SK-N-SH treated with all-trans-retinoic acid at 6 μM for 48 hours (cell line): ENCODE results near the gene EFCAB7.

Experiments used
- ATAC-seq: fragments of 200-7000 bp; cut with Tn5 transposase; 3 replicates; pipeline ENCODE4 v1.9.1; 2020; ENCODE audit warnings: mild to moderate bottlenecking, moderate library complexity
- CSDC2 ChIP-seq: fragments of 250-450 bp; sonication (Bioruptor Pico); IDR thresholded peaks from 2 replicates; pipeline ENCODE4 v1.5.0; 2020; ENCODE audit warnings: mild to moderate bottlenecking, moderate library complexity
- ISL1 ChIP-seq: fragments of 250-450 bp; sonication (Bioruptor Pico); IDR thresholded peaks from 2 replicates; pipeline ENCODE4 v2.1.2; 2022; ENCODE audit warnings: mild to moderate bottlenecking, moderate library complexity
- OSR1 ChIP-seq: fragments of 250-450 bp; sonication (Bioruptor Pico); IDR thresholded peaks from 2 replicates; pipeline ENCODE4 v1.8.0; 2022; ENCODE audit warnings: moderate library complexity, mild to moderate bottlenecking, inconsistent platforms
- SNAI2 ChIP-seq: fragments of 250-450 bp; sonication (Bioruptor Pico); IDR thresholded peaks from 2 replicates; pipeline ENCODE4 v1.5.0; 2020; ENCODE audit warnings: mild to moderate bottlenecking, moderate library complexity
- TOX ChIP-seq: fragments of 250-450 bp; sonication (Bioruptor Pico); IDR thresholded peaks from 2 replicates; pipeline ENCODE4 v1.8.0; 2021; ENCODE audit warnings: mild to moderate bottlenecking, moderate library complexity, borderline replicate concordance
- ZC3H10 ChIP-seq: fragments of 250-450 bp; sonication (Bioruptor Pico); IDR thresholded peaks from 2 replicates; pipeline ENCODE4 v1.5.1; 2021; ENCODE audit warnings: mild to moderate bottlenecking, moderate library complexity
- ZFP3 ChIP-seq: fragments of 250-450 bp; sonication (Bioruptor Pico); IDR thresholded peaks from 2 replicates; pipeline ENCODE4 v1.5.0; 2020; ENCODE audit warnings: mild to moderate bottlenecking, moderate library complexity
- ZNF70 ChIP-seq: fragments of 450-650 bp; formaldehyde crosslinking; IDR thresholded peaks from 2 replicates; pipeline ENCODE4 v1.5.0; 2020; ENCODE audit warnings: mild to moderate bottlenecking, moderate library complexity
- ZNF8 ChIP-seq: fragments of 450-650 bp; formaldehyde crosslinking; IDR thresholded peaks from 2 replicates; pipeline ENCODE4 v1.5.0; 2020; ENCODE audit warnings: mild to moderate bottlenecking, moderate library complexity
- TF ChIP-seq, protein P1 (sequence below): fragments of 250-450 bp; sonication (Bioruptor Pico); IDR thresholded peaks from 2 replicates; pipeline ENCODE4 v1.5.1; 2020; ENCODE audit warnings: low read depth, mild to moderate bottlenecking, moderate library complexity
- TF ChIP-seq, protein P2 (sequence below): fragments of 250-450 bp; sonication (Bioruptor Pico); IDR thresholded peaks from 2 replicates; pipeline ENCODE4 v1.8.0; 2021; ENCODE audit warnings: low read depth, mild to moderate bottlenecking, moderate library complexity, borderline replicate concordance
- TF ChIP-seq, protein P3 (sequence below): fragments of 250-450 bp; sonication (Bioruptor Pico); IDR thresholded peaks from 2 replicates; pipeline ENCODE4 v1.5.0; 2020; ENCODE audit warnings: mild to moderate bottlenecking, moderate library complexity
- TF ChIP-seq, protein P4 (sequence below): fragments of 250-450 bp; sonication (Bioruptor Pico); IDR thresholded peaks from 2 replicates; pipeline ENCODE4 v1.5.1; 2021; ENCODE audit warnings: mild to moderate bottlenecking, moderate library complexity
- TF ChIP-seq, protein P5 (sequence below): fragments of 250-450 bp; sonication (Bioruptor Pico); IDR thresholded peaks from 2 replicates; pipeline ENCODE4 v1.8.0; 2020; ENCODE audit warnings: mild to moderate bottlenecking, moderate library complexity, borderline replicate concordance

Gene EFCAB7, protein sequence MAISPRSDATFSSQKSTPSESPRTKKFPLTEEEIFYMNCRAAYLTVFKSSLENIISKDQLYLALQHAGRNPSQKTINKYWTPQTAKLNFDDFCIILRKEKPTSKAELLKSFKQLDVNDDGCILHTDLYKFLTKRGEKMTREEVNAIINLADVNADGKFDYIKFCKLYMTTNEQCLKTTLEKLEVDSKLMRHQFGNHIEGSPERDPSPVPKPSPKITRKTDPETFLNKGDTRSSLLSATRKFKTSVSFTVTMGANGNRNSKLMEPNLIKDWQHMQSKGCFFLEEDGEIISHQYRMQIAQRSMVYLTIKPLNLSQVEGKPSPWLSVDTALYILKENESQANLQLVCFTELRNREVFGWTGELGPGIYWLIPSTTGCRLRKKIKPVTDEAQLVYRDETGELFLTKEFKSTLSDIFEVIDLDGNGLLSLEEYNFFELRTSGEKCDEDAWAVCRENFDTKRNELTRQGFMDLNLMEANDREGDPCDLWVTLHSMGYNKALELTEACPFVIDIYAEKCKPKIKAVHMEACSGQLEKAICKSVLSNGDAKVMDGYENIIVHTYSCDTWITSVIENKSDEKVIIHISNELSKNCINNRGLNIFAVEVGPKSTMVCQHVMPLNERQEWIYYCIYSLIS

DNA sequence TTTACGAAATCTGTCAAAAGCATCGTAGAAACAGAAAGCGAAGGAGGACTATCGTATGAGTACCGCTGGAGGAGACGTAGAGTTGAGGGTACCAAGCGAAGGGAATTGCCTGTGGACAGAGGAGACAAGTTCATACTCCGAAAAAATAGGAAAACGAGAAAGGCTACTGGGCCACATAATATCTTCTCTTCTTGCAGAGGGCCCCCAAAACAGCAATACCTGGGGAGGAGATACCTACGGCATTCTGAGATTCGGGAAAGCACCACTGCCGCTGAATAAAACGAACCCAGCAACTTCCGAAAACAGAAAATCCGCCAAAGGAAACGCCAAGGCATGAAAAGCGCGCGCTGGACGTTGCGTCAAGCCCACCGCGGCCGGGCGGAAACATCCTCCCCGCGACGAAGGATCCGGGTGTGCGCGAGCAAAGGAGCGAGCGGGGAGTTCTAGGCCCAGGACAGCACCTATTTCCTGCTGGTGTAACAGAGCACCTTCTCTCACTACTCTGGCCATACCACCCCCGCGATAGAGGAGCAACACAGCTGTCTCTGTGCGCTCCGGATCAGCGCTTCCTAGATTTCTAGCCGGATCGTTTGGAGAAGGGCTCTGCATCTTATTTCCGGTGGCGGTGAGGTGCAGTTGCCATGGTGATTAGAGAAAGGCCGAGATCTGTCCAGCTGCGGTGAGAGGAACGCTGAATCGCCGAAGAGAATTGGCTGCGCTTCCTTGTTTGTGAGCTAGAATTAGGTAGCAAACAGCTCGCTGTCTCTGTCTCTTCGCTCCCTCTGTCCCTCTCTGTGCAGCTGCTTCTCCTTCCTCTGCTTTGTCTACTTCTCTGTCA, at the start of gene EFCAB7, which contains the start of gene ITGB3BP:
TSS of gene EFCAB7 (plus strand) at position 635 of the 838 bp plus-strand sequence. CDS start 2,048 bp downstream, outside the sequence.
TSS of gene ITGB3BP (minus strand) at position 335 of the 838 bp plus-strand sequence. CDS start at position 243, 92 bp downstream.
- ATAC-seq, result peak; percentile 94
- peak; percentile 76 for TF ChIP-seq ZNF8 (CRISPR knock-in tag)
- TF ChIP-seq ZFP3 (CRISPR knock-in tag), result peak; percentile 67; the same call in 1 of the 2 replicates
- TF ChIP-seq, protein P1, sequence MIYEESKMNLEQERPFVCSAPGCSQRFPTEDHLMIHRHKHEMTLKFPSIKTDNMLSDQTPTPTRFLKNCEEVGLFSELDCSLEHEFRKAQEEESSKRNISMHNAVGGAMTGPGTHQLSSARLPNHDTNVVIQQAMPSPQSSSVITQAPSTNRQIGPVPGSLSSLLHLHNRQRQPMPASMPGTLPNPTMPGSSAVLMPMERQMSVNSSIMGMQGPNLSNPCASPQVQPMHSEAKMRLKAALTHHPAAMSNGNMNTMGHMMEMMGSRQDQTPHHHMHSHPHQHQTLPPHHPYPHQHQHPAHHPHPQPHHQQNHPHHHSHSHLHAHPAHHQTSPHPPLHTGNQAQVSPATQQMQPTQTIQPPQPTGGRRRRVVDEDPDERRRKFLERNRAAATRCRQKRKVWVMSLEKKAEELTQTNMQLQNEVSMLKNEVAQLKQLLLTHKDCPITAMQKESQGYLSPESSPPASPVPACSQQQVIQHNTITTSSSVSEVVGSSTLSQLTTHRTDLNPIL (CRISPR knock-in tag), result peak; percentile 40; the same call in 1 of the 2 replicates
- TF ChIP-seq ZNF70 (CRISPR knock-in tag), result peak; percentile 68; the same call in 1 of the 2 replicates
- no peak for TF ChIP-seq OSR1
- TF ChIP-seq, protein P2, sequence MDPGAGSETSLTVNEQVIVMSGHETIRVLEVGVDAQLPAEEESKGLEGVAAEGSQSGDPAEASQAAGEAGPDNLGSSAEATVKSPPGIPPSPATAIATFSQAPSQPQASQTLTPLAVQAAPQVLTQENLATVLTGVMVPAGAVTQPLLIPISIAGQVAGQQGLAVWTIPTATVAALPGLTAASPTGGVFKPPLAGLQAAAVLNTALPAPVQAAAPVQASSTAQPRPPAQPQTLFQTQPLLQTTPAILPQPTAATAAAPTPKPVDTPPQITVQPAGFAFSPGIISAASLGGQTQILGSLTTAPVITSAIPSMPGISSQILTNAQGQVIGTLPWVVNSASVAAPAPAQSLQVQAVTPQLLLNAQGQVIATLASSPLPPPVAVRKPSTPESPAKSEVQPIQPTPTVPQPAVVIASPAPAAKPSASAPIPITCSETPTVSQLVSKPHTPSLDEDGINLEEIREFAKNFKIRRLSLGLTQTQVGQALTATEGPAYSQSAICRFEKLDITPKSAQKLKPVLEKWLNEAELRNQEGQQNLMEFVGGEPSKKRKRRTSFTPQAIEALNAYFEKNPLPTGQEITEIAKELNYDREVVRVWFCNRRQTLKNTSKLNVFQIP (CRISPR knock-in tag), result peak; percentile 99
- TF ChIP-seq, protein P3, sequence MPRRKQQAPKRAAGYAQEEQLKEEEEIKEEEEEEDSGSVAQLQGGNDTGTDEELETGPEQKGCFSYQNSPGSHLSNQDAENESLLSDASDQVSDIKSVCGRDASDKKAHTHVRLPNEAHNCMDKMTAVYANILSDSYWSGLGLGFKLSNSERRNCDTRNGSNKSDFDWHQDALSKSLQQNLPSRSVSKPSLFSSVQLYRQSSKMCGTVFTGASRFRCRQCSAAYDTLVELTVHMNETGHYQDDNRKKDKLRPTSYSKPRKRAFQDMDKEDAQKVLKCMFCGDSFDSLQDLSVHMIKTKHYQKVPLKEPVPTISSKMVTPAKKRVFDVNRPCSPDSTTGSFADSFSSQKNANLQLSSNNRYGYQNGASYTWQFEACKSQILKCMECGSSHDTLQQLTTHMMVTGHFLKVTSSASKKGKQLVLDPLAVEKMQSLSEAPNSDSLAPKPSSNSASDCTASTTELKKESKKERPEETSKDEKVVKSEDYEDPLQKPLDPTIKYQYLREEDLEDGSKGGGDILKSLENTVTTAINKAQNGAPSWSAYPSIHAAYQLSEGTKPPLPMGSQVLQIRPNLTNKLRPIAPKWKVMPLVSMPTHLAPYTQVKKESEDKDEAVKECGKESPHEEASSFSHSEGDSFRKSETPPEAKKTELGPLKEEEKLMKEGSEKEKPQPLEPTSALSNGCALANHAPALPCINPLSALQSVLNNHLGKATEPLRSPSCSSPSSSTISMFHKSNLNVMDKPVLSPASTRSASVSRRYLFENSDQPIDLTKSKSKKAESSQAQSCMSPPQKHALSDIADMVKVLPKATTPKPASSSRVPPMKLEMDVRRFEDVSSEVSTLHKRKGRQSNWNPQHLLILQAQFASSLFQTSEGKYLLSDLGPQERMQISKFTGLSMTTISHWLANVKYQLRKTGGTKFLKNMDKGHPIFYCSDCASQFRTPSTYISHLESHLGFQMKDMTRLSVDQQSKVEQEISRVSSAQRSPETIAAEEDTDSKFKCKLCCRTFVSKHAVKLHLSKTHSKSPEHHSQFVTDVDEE (CRISPR knock-in tag), result peak; percentile 74; the same call in 1 of the 2 replicates
- TF ChIP-seq, protein P4, sequence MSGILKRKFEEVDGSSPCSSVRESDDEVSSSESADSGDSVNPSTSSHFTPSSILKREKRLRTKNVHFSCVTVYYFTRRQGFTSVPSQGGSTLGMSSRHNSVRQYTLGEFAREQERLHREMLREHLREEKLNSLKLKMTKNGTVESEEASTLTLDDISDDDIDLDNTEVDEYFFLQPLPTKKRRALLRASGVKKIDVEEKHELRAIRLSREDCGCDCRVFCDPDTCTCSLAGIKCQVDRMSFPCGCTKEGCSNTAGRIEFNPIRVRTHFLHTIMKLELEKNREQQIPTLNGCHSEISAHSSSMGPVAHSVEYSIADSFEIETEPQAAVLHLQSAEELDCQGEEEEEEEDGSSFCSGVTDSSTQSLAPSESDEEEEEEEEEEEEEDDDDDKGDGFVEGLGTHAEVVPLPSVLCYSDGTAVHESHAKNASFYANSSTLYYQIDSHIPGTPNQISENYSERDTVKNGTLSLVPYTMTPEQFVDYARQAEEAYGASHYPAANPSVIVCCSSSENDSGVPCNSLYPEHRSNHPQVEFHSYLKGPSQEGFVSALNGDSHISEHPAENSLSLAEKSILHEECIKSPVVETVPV (CRISPR knock-in tag), result no peak

DNA sequence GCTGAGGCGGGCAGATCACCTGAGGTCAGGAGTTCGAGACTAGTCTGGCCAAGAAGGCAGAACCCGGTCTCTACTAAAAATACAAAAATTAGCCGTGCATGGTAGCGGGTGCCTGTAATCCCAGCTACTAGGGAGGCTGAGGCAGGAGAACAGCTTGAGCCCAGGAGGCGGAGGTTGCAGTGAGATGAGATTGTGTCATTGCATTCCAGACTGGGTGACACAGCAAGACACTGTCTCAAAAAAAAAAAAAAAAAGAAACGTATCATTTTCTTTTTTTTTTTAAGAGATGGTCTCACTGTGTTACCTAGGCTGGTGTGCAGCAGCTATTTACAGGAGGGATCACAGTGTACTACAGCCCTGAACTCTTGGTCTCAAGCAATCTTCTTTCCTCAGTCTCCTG, 47.6 kb upstream of the EFCAB7 start:
- TF ChIP-seq, protein P5, sequence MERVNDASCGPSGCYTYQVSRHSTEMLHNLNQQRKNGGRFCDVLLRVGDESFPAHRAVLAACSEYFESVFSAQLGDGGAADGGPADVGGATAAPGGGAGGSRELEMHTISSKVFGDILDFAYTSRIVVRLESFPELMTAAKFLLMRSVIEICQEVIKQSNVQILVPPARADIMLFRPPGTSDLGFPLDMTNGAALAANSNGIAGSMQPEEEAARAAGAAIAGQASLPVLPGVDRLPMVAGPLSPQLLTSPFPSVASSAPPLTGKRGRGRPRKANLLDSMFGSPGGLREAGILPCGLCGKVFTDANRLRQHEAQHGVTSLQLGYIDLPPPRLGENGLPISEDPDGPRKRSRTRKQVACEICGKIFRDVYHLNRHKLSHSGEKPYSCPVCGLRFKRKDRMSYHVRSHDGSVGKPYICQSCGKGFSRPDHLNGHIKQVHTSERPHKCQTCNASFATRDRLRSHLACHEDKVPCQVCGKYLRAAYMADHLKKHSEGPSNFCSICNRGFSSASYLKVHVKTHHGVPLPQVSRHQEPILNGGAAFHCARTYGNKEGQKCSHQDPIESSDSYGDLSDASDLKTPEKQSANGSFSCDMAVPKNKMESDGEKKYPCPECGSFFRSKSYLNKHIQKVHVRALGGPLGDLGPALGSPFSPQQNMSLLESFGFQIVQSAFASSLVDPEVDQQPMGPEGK (CRISPR knock-in tag), result no peak
- TF ChIP-seq, protein P1 (CRISPR knock-in tag), result no peak
- no peak for TF ChIP-seq SNAI2 (CRISPR knock-in tag)
- TF ChIP-seq TOX (CRISPR knock-in tag), result no peak
- no peak for TF ChIP-seq CSDC2 (CRISPR knock-in tag)
- TF ChIP-seq, all 23 proteins: peak for 0
- ATAC-seq, result no peak; the same call in 2 of the 3 replicates

DNA sequence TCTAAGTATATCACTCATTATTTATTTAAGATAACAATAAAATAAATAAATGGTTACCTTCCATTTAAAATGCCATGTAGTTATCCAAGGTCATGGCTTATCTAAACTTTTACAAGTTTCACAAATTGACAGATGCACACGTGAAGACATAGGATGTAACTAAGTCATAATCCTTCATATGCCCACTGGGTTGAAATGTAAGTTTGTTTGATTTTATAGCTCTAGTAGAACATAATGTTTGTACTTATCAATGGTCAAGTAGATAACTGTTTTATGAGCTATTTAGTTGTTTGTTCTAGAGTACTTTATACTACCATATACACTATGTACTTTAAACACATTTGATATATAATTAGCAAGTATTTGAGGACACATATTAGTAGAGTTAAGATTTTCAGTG, 43.3 kb upstream of the EFCAB7 start:
- no peak for ATAC-seq
- no peak for TF ChIP-seq ISL1
- TF ChIP-seq, protein P5 (CRISPR knock-in tag), result no peak
- TF ChIP-seq TOX (CRISPR knock-in tag), result no peak
- no peak for TF ChIP-seq ZNF8 (CRISPR knock-in tag)
- no peak for TF ChIP-seq ZNF70 (CRISPR knock-in tag)
- TF ChIP-seq, protein P2 (CRISPR knock-in tag), result no peak
- no peak for TF ChIP-seq CSDC2 (CRISPR knock-in tag)
- TF ChIP-seq, protein P4 (CRISPR knock-in tag), result no peak
- TF ChIP-seq OSR1, result no peak
- TF ChIP-seq ZC3H10, result no peak
- TF ChIP-seq SNAI2 (CRISPR knock-in tag), result no peak
